ENCODE data around the gene KCTD15.
"Not testable (repeated sequence)": the region's sequence is repeated elsewhere in the genome, so short reads cannot be mapped to it uniquely, and the experiment has no call there.

KCTD15 gene

GRCh38 chr19:33814181-33815165 lies 17.8 kb downstream of the KCTD15 start:
- no peak overlapping the region for H3K4me3 ChIP-seq (ENCODE audit: low read length)
- DNase-seq (ENCODE audit: low read depth): no peak
- TF ChIP-seq CTCF (conservative IDR thresholded peaks at IDR 0.05; ENCODE audit: low read length): no peak

GRCh38 chr19:33815380-33816340 lies 19.0 kb downstream of the KCTD15 start:
- TF ChIP-seq CTCF (conservative IDR thresholded peaks at IDR 0.05; ENCODE audit: low read length): no peak
- DNase-seq (ENCODE audit: low read depth): no peak
- H3K4me3 ChIP-seq (ENCODE audit: low read length): no peak overlapping the region

- no peak for DNase-seq (ENCODE audit: low read depth)
- no peak overlapping the region for H3K4me3 ChIP-seq (ENCODE audit: low read length)
- no peak for TF ChIP-seq CTCF (conservative IDR thresholded peaks at IDR 0.05; ENCODE audit: low read length)
Observed at GRCh38 chr19:33818411-33818810, 21.7 kb downstream of the KCTD15 start.

- not testable (repeated sequence) for H3K4me3 ChIP-seq (ENCODE audit: low read length); DNase-seq (ENCODE audit: low read depth)
Observed at GRCh38 chr19:33819078-33819477, 22.4 kb downstream of the KCTD15 start.

- no peak for DNase-seq (ENCODE audit: low read depth)
- peak overlapping the region; percentile 50 for H3K4me3 ChIP-seq (ENCODE audit: low read length)
- TF ChIP-seq CTCF (conservative IDR thresholded peaks at IDR 0.05; ENCODE audit: low read length): no peak
Observed at GRCh38 chr19:33819506-33819879, 22.8 kb downstream of the KCTD15 start.

GRCh38 chr19:33819880-33820781 lies 23.5 kb downstream of the KCTD15 start:
- DNase-seq (ENCODE audit: low read depth): peak; percentile 83
- no peak for TF ChIP-seq CTCF (conservative IDR thresholded peaks at IDR 0.05; ENCODE audit: low read length)
- H3K4me3 ChIP-seq (ENCODE audit: low read length): peak overlapping the region; percentile 50
